Esophagus muscularis mucosa (tissue), 3 donors: ENCODE results near the gene PTPRK.

Source experiments
- EP300 ChIP-seq: sonication (generic); formaldehyde crosslinking; IDR thresholded peaks from one replicate; pipeline ENCODE4 v1.6.1; 2017; ENCODE audit warnings: antibody characterized with exemption
- POLR2A ChIP-seq: fragments of 450-650 bp; IDR thresholded peaks from one replicate; pipeline ENCODE4 v1.6.1; 2017; ENCODE audit warnings: antibody characterized with exemption, moderate library complexity, mild to moderate bottlenecking, low read depth
- POLR2AphosphoS5 ChIP-seq, 2 donors: sonication (generic); formaldehyde crosslinking; IDR thresholded peaks; one replicate each; pipeline ENCODE4 v1.6.1; 2017; ENCODE audit warnings: antibody characterized with exemption in 2 of 2

DNA sequence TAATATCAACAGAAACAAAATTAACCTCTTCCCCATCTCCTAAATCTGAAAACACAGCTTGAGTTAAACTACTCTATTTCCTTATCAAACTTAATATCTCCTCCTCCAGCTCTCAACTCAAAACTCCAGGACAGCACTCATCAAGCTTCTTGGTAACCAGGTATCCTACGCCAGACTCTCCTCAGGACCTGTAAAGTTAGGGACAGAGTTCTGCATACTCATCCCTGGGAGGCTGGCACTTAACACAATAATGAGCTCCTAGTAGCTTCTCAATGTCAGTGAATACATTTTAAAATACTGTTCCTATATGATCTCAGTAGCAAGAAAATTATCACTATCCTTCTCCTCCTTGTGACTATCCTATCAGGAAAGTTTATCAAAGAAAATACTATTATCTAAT is 240.3 kb downstream of the PTPRK start:
- TF ChIP-seq POLR2A (no peak), EP300 (no peak), POLR2AphosphoS5 (IDR thresholded peaks at IDR 0.05) (no peak)
